CD14-positive monocyte (primary cell): Measurements from ENCODE around the gene PLXNA2. TPM values are rescaled to one million over a fixed set of nuclear protein-coding genes. Genes with fewer than 3 reads are reported as not detected.

Experiments used
- DNase-seq, 3 donors: peaks; one replicate each; pipeline ENCODE4 v3.0.0-alpha.2; 2011 to 2022
- H2AFZ ChIP-seq: 2 replicates; pipeline ENCODE4 v1.6.0; 2012; ENCODE audit warnings: mild to moderate bottlenecking, low read depth, low read length, inconsistent platforms; ENCODE audit not compliant: insufficient read depth, poor library complexity, severe bottlenecking
- H3K27ac ChIP-seq, 2 donors: 1 replicate in 1 of 2; 2 replicates in 1 of 2; pipeline ENCODE4 v1.5.1; 2012 to 2013; ENCODE audit warnings: low read length in 2 of 2, control low read depth in 1 of 2, inconsistent platforms in 1 of 2, low read depth in 1 of 2, mild to moderate bottlenecking in 1 of 2
- H3K27me3 ChIP-seq, 2 donors: one replicate each; pipeline versions ENCODE4 v1.6.0 to v1.6.1; 2011 to 2013; ENCODE audit warnings: low read length in 2 of 2; ENCODE audit not compliant: control insufficient read depth in 2 of 2, insufficient read depth in 2 of 2
- H3K36me3 ChIP-seq, 2 donors: replicated peaks in 1 of 2; 1 replicate in 1 of 2; 2 replicates in 1 of 2; pipeline versions ENCODE4 v1.5.1 to v1.6.1; 2012 to 2013; ENCODE audit warnings: low read length in 2 of 2, control low read depth in 1 of 2, inconsistent platforms in 1 of 2, mild to moderate bottlenecking in 1 of 2; ENCODE audit not compliant: insufficient read depth in 2 of 2, control insufficient read depth in 1 of 2
- H3K4me1 ChIP-seq, 2 donors: 1 replicate in 1 of 2; 2 replicates in 1 of 2; pipeline versions ENCODE4 v1.5.1 to v1.6.1; 2012 to 2013; ENCODE audit warnings: low read length in 2 of 2, control low read depth in 1 of 2, inconsistent platforms in 1 of 2, mild to moderate bottlenecking in 1 of 2, moderate library complexity in 1 of 2; ENCODE audit not compliant: insufficient read depth in 2 of 2, control insufficient read depth in 1 of 2
- H3K4me2 ChIP-seq: replicated peaks from 2 replicates; pipeline ENCODE3; 2012; ENCODE audit warnings: low read length, moderate library complexity, mild to moderate bottlenecking; ENCODE audit not compliant: poor library complexity, severe bottlenecking; ENCODE audit errors: extremely low read depth
- H3K4me3 ChIP-seq, 3 experiments: fragments of 200-600 bp in 1 of 3; sonication (generic) in 1 of 3; replicated peaks in 1 of 3; 1 replicate in 2 of 3; 2 replicates in 1 of 3; pipeline ENCODE4 v1.5.1; 2011 to 2013; ENCODE audit warnings: low read length in 3 of 3, mild to moderate bottlenecking in 3 of 3, control low read depth in 2 of 3, low read depth in 2 of 3, inconsistent platforms in 1 of 3, moderate library complexity in 1 of 3
- H3K79me2 ChIP-seq: 2 replicates; pipeline ENCODE4 v1.6.0; 2012; ENCODE audit warnings: mild to moderate bottlenecking, control low read depth, inconsistent platforms, low read length, moderate library complexity; ENCODE audit not compliant: insufficient read depth
- H3K9ac ChIP-seq: 2 replicates; pipeline ENCODE4 v1.6.0; 2017; ENCODE audit warnings: low read length, mild to moderate bottlenecking; ENCODE audit not compliant: insufficient read depth, poor library complexity, severe bottlenecking
- H3K9me3 ChIP-seq, 2 donors: replicated peaks in 1 of 2; 1 replicate in 1 of 2; 2 replicates in 1 of 2; pipeline versions ENCODE4 v1.5.1 to v1.6.1; 2012 to 2013; ENCODE audit warnings: low read length in 2 of 2, control low read depth in 1 of 2; ENCODE audit not compliant: control insufficient read depth in 1 of 2, insufficient read depth in 1 of 2
- H4K20me1 ChIP-seq: 2 replicates; pipeline ENCODE4 v1.6.0; 2012; ENCODE audit warnings: mild to moderate bottlenecking, low read length, control low read depth, moderate library complexity; ENCODE audit not compliant: insufficient read depth
- H3K27ac Mint-ChIP-seq, 7 donors: one replicate each; pipeline ENCODE4 v1.8.0; 2020; ENCODE audit warnings: mild to moderate bottlenecking in 7 of 7, mixed read lengths in 7 of 7, moderate library complexity in 6 of 7, inconsistent platforms in 2 of 7
- H3K27me3 Mint-ChIP-seq, 3 donors: one replicate each; pipeline ENCODE4 v1.8.0; 2021 to 2022; ENCODE audit warnings: low read depth in 3 of 3, mild to moderate bottlenecking in 3 of 3, mixed read lengths in 3 of 3, moderate library complexity in 3 of 3, inconsistent platforms in 1 of 3
- H3K36me3 Mint-ChIP-seq, 2 donors: one replicate each; pipeline ENCODE4 v1.8.0; 2020; ENCODE audit warnings: mixed read lengths in 2 of 2, inconsistent platforms in 1 of 2, mild to moderate bottlenecking in 1 of 2
- H3K4me1 Mint-ChIP-seq: one replicate; pipeline ENCODE4 v1.8.0; 2020; ENCODE audit warnings: mild to moderate bottlenecking, mixed read lengths
- H3K4me3 Mint-ChIP-seq, 2 donors: one replicate each; pipeline ENCODE4 v1.8.0; 2020; ENCODE audit warnings: mild to moderate bottlenecking in 2 of 2, mixed read lengths in 2 of 2, moderate library complexity in 1 of 2
- H3K9me3 Mint-ChIP-seq, 7 donors: one replicate each; pipeline ENCODE4 v1.8.0; 2020 to 2022; ENCODE audit warnings: mixed read lengths in 7 of 7, mild to moderate bottlenecking in 6 of 7, moderate library complexity in 6 of 7, inconsistent platforms in 2 of 7
- CTCF ChIP-seq: fragments of 200-600 bp; IDR thresholded peaks from one replicate; pipeline ENCODE4 v1.8.0; 2022; ENCODE audit warnings: antibody characterized with exemption, mild to moderate bottlenecking
- WGBS: methylation state at CpG from one replicate; pipeline ENCODE4 v1.1.5; 2013; ENCODE audit warnings: missing lambda C conversion rate; ENCODE audit not compliant: insufficient coverage; 5-methylcytosine and 5-hydroxymethylcytosine counted together
- intact Hi-C, 2 donors: fragments of 100-400 bp; cut with micrococcal nuclease; formaldehyde crosslinking; loops; one replicate each; pipeline versions ENCODE4 v1.15.0 to v1.15.1; 2023
- polyA plus RNA-seq, 3 donors: library from polyadenylated mRNA; depleted of rRNA in 1 of 3; unstranded in 2 of 3; stranded (reverse) in 1 of 3; fragments of 300-500 nt in 2 of 3; fragments of >200 nt in 1 of 3; fragmentation: Illumina TruSeq in 2 of 3; gene quantifications; 1 replicate in 2 of 3; 2 replicates in 1 of 3; pipeline ENCODE4 v1.2.3, GENCODE V29; 2012 to 2021

The PLXNA2 gene
- polyA plus RNA-seq, 3 donors, result 0.75 to 2.1 (median 1.1) TPM

- no peak overlapping the region for H3K4me3 ChIP-seq
- TF ChIP-seq CTCF, result no peak
- peaks cover 5 to 19% (median 17%) of the 10 kb centered on the region in 3 donors for H3K27me3 Mint-ChIP-seq
- peaks cover 21 to 26% of the 10 kb centered on the region in 2 donors for H3K4me1 ChIP-seq
- H3K36me3 ChIP-seq, result no peaks in the 10 kb centered on the region
- DNase-seq, result no peak
- no peak overlapping the region for H3K4me3 Mint-ChIP-seq
- H3K27ac Mint-ChIP-seq, result no peak overlapping the region
- intact Hi-C loops, result no loop called here
- H3K27ac ChIP-seq, result no peak overlapping the region
- H3K9me3 Mint-ChIP-seq, result no peaks in the 10 kb centered on the region
- H3K79me2 ChIP-seq, result no peaks in the 10 kb centered on the region
- no peak overlapping the region for H2AFZ ChIP-seq
- H3K4me2 ChIP-seq, result no peak overlapping the region
- no peaks in the 10 kb centered on the region for H3K27me3 ChIP-seq
- H3K9ac ChIP-seq, result no peak overlapping the region
- H3K9me3 ChIP-seq, result no peaks in the 10 kb centered on the region
- no peaks in the 10 kb centered on the region for H4K20me1 ChIP-seq
- peaks cover 25% of the 10 kb centered on the region for H3K4me1 Mint-ChIP-seq
- 85% methylated on average over 4 of the region's 7 CpGs for WGBS
- peaks cover 0 to 1% of the 10 kb centered on the region in 2 donors for H3K36me3 Mint-ChIP-seq
Measured at GRCh38 chr1:208231881-208232661, 12.1 kb downstream of the PLXNA2 start.

GRCh38 chr1:208230668-208231529, 13.3 kb downstream of the PLXNA2 start:
- WGBS, result 96% methylated on average over 14 of the region's 15 CpGs

More at GRCh38 chr1:208230668-208231529, 13.3 kb downstream of the PLXNA2 start:
- H3K27me3 Mint-ChIP-seq, result peaks cover 5 to 12% (median 9%) of the 10 kb centered on the region in 3 donors
- H3K4me3 ChIP-seq, result no peak overlapping the region
- no peaks in the 10 kb centered on the region for H3K79me2 ChIP-seq
- H3K4me3 Mint-ChIP-seq, result no peak overlapping the region
- H3K4me1 Mint-ChIP-seq, result peaks cover 15% of the 10 kb centered on the region
- no peak overlapping the region for H3K27ac Mint-ChIP-seq
- TF ChIP-seq CTCF, result no peak
- H3K36me3 ChIP-seq, result no peaks in the 10 kb centered on the region
- no peak overlapping the region for H3K9ac ChIP-seq
- intact Hi-C loops, result no loop called here
- H3K4me1 ChIP-seq, result peaks cover 14 to 17% of the 10 kb centered on the region in 2 donors
- no peaks in the 10 kb centered on the region for H3K27me3 ChIP-seq
- no peak overlapping the region for H3K4me2 ChIP-seq
- H3K27ac ChIP-seq, result no peak overlapping the region
- DNase-seq, result no peak
- H3K9me3 ChIP-seq, result no peaks in the 10 kb centered on the region
- no peak overlapping the region for H2AFZ ChIP-seq
- no peaks in the 10 kb centered on the region for H4K20me1 ChIP-seq
- H3K9me3 Mint-ChIP-seq, result no peaks in the 10 kb centered on the region
- peaks cover 0 to 1% of the 10 kb centered on the region in 2 donors for H3K36me3 Mint-ChIP-seq
